GM23248 (cell line): ENCODE data around the gene AP2A2.

Source experiments
- EZH2 ChIP-seq: fragments of 200-600 bp; sonication (generic); IDR thresholded peaks from 2 replicates; pipeline ENCODE4 v1.6.1; 2018; ENCODE audit warnings: antibody characterized with exemption, mild to moderate bottlenecking; ENCODE audit not compliant: insufficient read depth, poor library complexity, severe bottlenecking
- EZH2phosphoT487 ChIP-seq: fragments of 200-600 bp; sonication (generic); IDR thresholded peaks from 2 replicates; pipeline ENCODE4 v1.6.1; 2018; ENCODE audit warnings: antibody characterized with exemption, moderate library complexity, mild to moderate bottlenecking, low read depth; ENCODE audit not compliant: insufficient read depth

DNA sequence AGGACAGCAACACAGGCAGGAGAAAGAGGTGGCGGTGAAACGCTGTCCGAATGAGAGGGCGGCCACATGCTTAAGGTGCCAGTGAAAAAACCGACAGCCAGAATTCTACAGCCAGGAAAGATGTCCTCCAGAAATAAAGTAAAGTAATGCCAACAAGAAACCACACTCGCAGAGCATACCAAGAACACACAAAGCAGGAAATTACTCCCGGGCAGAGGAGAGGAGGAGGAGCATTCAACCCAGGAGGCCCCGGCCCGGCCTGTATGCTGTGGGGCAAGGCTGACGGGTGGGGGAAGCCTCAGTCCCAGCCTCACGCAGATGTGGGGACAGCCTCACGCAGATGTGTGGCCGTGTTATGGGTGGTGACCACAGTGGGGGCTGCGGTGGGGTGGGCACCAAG is 43.1 kb upstream of the AP2A2 start:
- TF ChIP-seq EZH2 (no peak), EZH2phosphoT487 (no peak)
